H1 (cell line): ENCODE measurements around the gene ANO9. TPM values are rescaled to one million over a fixed set of nuclear protein-coding genes. Genes with fewer than 3 reads are reported as not detected.

Experiments
- CTCF ChIA-PET: fragments of 300-600 bp; sonication (Branson Sonifier 250); formaldehyde crosslinking; loops from one replicate; lab custom pipeline; 2021; ENCODE audit not compliant: partially characterized antibody; lab: Charles Lee
- POLR2A ChIA-PET: fragments of 300-600 bp; sonication (Branson Sonifier 250); formaldehyde crosslinking; loops from one replicate; lab custom pipeline; 2021; ENCODE audit warnings: inconsistent platforms; ENCODE audit not compliant: partially characterized antibody; lab: Charles Lee
- DNase-seq, 2 experiments: peaks; one replicate each; pipeline versions ENCODE4 v3.0.0 to v3.0.0-alpha.2; 2010 to 2022; ENCODE audit warnings: low spot score in 2 of 2, low read depth in 1 of 2, mixed read lengths in 1 of 2
- FAIRE-seq: peaks from 2 replicates; lab custom pipeline; 2011; peaks lifted over from hg19 to GRCh38; lab: Jason Lieb, UNC
- H2AFZ ChIP-seq: 2 replicates; pipeline ENCODE4 v1.8.1; 2012; ENCODE audit warnings: low read length, inconsistent platforms
- H2AK5ac ChIP-seq: 2 replicates; pipeline ENCODE4 v1.6.1; 2013; ENCODE audit warnings: low read depth, low read length
- H2BK120ac ChIP-seq: replicated peaks from 2 replicates; pipeline ENCODE3; 2013; ENCODE audit warnings: low read depth, low read length, inconsistent platforms
- H2BK12ac ChIP-seq: 2 replicates; pipeline ENCODE4 v1.6.1; 2013; ENCODE audit warnings: low read depth, low read length
- H2BK15ac ChIP-seq: 2 replicates; pipeline ENCODE4 v1.6.1; 2013; ENCODE audit warnings: low read length
- H2BK20ac ChIP-seq: 2 replicates; pipeline ENCODE4 v1.6.1; 2013; ENCODE audit warnings: low read length
- H2BK5ac ChIP-seq: 2 replicates; pipeline ENCODE4 v1.6.1; 2013; ENCODE audit warnings: low read depth, low read length
- H3K14ac ChIP-seq: 2 replicates; pipeline ENCODE4 v1.6.1; 2013; ENCODE audit warnings: inconsistent platforms; ENCODE audit not compliant: insufficient read length
- H3K18ac ChIP-seq: 2 replicates; pipeline ENCODE4 v1.6.1; 2013; ENCODE audit warnings: low read length; ENCODE audit errors: extremely low read depth
- H3K23ac ChIP-seq: 2 replicates; pipeline ENCODE4 v1.6.1; 2013; ENCODE audit warnings: inconsistent platforms; ENCODE audit not compliant: insufficient read length
- H3K23me2 ChIP-seq: 2 replicates; pipeline ENCODE4 v1.6.1; 2013; ENCODE audit warnings: low read depth, low read length
- H3K27ac ChIP-seq: 2 replicates; pipeline ENCODE4 v1.6.1; 2011; ENCODE audit warnings: low read depth, low read length, inconsistent platforms
- H3K27me3 ChIP-seq, 4 experiments: replicated peaks in 1 of 4; 1 replicate in 1 of 4; 2 replicates in 3 of 4; pipeline versions ENCODE4 v1.6.1 to v1.8.1; 2011 to 2013; ENCODE audit warnings: low read length in 3 of 4, mild to moderate bottlenecking in 3 of 4, inconsistent platforms in 2 of 4, mixed read lengths in 2 of 4, moderate library complexity in 1 of 4; ENCODE audit not compliant: control insufficient read depth in 3 of 4, insufficient read depth in 3 of 4; ENCODE audit errors: extremely low read depth in 1 of 4
- H3K36me3 ChIP-seq, 4 experiments: 2 replicates each; pipeline versions ENCODE4 v1.6.1 to v1.8.1; 2011 to 2013; ENCODE audit warnings: mild to moderate bottlenecking in 4 of 4, low read length in 3 of 4, moderate library complexity in 2 of 4, control low read depth in 1 of 4, inconsistent platforms in 1 of 4; ENCODE audit not compliant: insufficient read depth in 4 of 4, control insufficient read depth in 2 of 4
- H3K4ac ChIP-seq: replicated peaks from 2 replicates; pipeline ENCODE3; 2013; ENCODE audit warnings: low read length, low read depth, mixed read lengths, inconsistent platforms; ENCODE audit not compliant: insufficient read length
- H3K4me1 ChIP-seq, 4 experiments: replicated peaks in 1 of 4; 1 replicate in 1 of 4; 2 replicates in 3 of 4; pipeline versions ENCODE4 v1.6.1 to v1.8.1; 2011 to 2013; ENCODE audit warnings: low read length in 3 of 4, inconsistent platforms in 2 of 4, mixed read lengths in 1 of 4; ENCODE audit not compliant: insufficient read depth in 4 of 4, control insufficient read depth in 3 of 4
- H3K4me2 ChIP-seq, 2 experiments: 2 replicates each; pipeline versions ENCODE4 v1.6.1 to v1.8.1; 2011 to 2013; ENCODE audit warnings: low read depth in 2 of 2, low read length in 2 of 2, control low read depth in 1 of 2, inconsistent platforms in 1 of 2, mild to moderate bottlenecking in 1 of 2; ENCODE audit not compliant: insufficient read depth in 1 of 2
- H3K4me3 ChIP-seq, 4 experiments: fragments of 200-600, 300-600 bp in 1 of 4; sonication (generic), shearing (Covaris generic), sonication (Bioruptor Twin) in 1 of 4; 2 replicates each; pipeline versions ENCODE4 v1.5.1 to v1.8.1; 2011 to 2016; ENCODE audit warnings: low read length in 4 of 4, low read depth in 3 of 4, control low read depth in 2 of 4, inconsistent platforms in 2 of 4, mild to moderate bottlenecking in 2 of 4, mixed read lengths in 1 of 4, moderate library complexity in 1 of 4; ENCODE audit not compliant: insufficient read depth in 2 of 4; ENCODE audit errors: extremely low read depth in 1 of 4
- H3K56ac ChIP-seq: replicated peaks from 2 replicates; pipeline ENCODE3; 2013; ENCODE audit warnings: low read depth, mild to moderate bottlenecking, mixed read lengths, low read length, inconsistent platforms; ENCODE audit not compliant: insufficient read length
- H3K79me1 ChIP-seq: 2 replicates; pipeline ENCODE4 v1.6.1; 2013; ENCODE audit warnings: low read depth, low read length, control low read depth
- H3K79me2 ChIP-seq, 2 experiments: 2 replicates each; pipeline versions ENCODE4 v1.6.1 to v1.8.1; 2012 to 2013; ENCODE audit warnings: low read length in 2 of 2, mild to moderate bottlenecking in 2 of 2, inconsistent platforms in 1 of 2; ENCODE audit not compliant: insufficient read depth in 2 of 2, control insufficient read depth in 1 of 2
- H3K9ac ChIP-seq, 4 experiments: replicated peaks in 1 of 4; 1 replicate in 1 of 4; 2 replicates in 3 of 4; pipeline versions ENCODE4 v1.6.1 to v1.8.1; 2011 to 2013; ENCODE audit warnings: low read depth in 3 of 4, low read length in 3 of 4, control low read depth in 2 of 4, mild to moderate bottlenecking in 2 of 4, moderate library complexity in 2 of 4, inconsistent platforms in 1 of 4; ENCODE audit errors: extremely low read depth in 1 of 4
- H3K9me3 ChIP-seq, 2 experiments: 2 replicates each; pipeline versions ENCODE4 v1.6.1 to v1.8.1; 2012 to 2013; ENCODE audit warnings: mild to moderate bottlenecking in 2 of 2, moderate library complexity in 2 of 2, control low read depth in 1 of 2, inconsistent platforms in 1 of 2, low read depth in 1 of 2, low read length in 1 of 2, mixed read lengths in 1 of 2; ENCODE audit not compliant: insufficient read depth in 2 of 2
- H4K20me1 ChIP-seq, 2 experiments: replicated peaks in 1 of 2; 2 replicates each; pipeline versions ENCODE3 to v1.8.1; 2011 to 2013; ENCODE audit warnings: inconsistent platforms in 2 of 2, low read length in 2 of 2, mild to moderate bottlenecking in 1 of 2; ENCODE audit not compliant: insufficient read depth in 2 of 2, control insufficient read depth in 1 of 2
- H4K5ac ChIP-seq: 2 replicates; pipeline ENCODE4 v1.6.1; 2013; ENCODE audit warnings: low read length, low read depth, mixed read lengths, inconsistent platforms; ENCODE audit not compliant: insufficient read length
- H4K8ac ChIP-seq: 2 replicates; pipeline ENCODE4 v1.8.0; 2013; ENCODE audit warnings: mild to moderate bottlenecking, moderate library complexity, low read length, inconsistent platforms; ENCODE audit not compliant: insufficient read depth; ENCODE audit errors: extremely low read depth
- H4K91ac ChIP-seq: replicated peaks from 2 replicates; pipeline ENCODE3; 2013; ENCODE audit warnings: low read length, mixed read lengths, inconsistent platforms; ENCODE audit not compliant: insufficient read length
- FOSL1 ChIP-seq: IDR thresholded peaks from 2 replicates; pipeline ENCODE4 v1.6.1; 2011; ENCODE audit warnings: mild to moderate bottlenecking, low read depth, low read length, moderate library complexity; ENCODE audit not compliant: insufficient read depth
- WGBS, 2 experiments: shearing (Covaris generic) in 1 of 2; methylation state at CpG; one replicate each; pipeline versions ENCODE4 v1.1.6 to v1.1.7; 2013 to 2015; ENCODE audit warnings: low lambda C conversion rate in 2 of 2, mixed read lengths in 2 of 2, inconsistent platforms in 1 of 2, low coverage in 1 of 2, missing lambda C conversion rate in 1 of 2; ENCODE audit not compliant: insufficient replicate concordance in 2 of 2, insufficient coverage in 1 of 2, insufficient read length in 1 of 2; ENCODE audit errors: extremely low coverage in 1 of 2, missing lambda C conversion rate in 1 of 2; 5-methylcytosine and 5-hydroxymethylcytosine counted together
- polyA plus RNA-seq, 7 experiments: library from polyadenylated mRNA; depleted of rRNA in 3 of 7; stranded (reverse) in 5 of 7; unstranded in 2 of 7; fragments of >200 nt in 5 of 7; fragments of 200-250 nt in 2 of 7; gene quantifications; 1 replicate in 5 of 7; 2 replicates in 1 of 7; 4 replicates in 1 of 7; pipeline versions ENCODE4 v1.2.1 to v1.2.3, GENCODE V29; 2011 to 2013; ENCODE audit warnings: missing spikeins in 2 of 7, mixed read lengths in 2 of 7
- total RNA-seq: library from RNA; stranded (reverse); fragmentation: NEBNext Ultra II Directional; extraction: Animal tissue kit (Norgen Biotek cat#: 25700); gene quantifications from 2 replicates; pipeline ENCODE4 v1.2.1, GENCODE V29; 2021

Gene ANO9
- total and polyA plus RNA-seq, 2 of the 8 experiments (the other 6 are each of a cell fraction or from before 2014, with no cell fraction given) = 20.0 to 20.7 TPM

- no peak overlapping the region for H3K4ac ChIP-seq
- no peak overlapping the region for H2BK15ac ChIP-seq
- no peak overlapping the region for H3K56ac ChIP-seq
- POLR2A ChIA-PET = no interaction called here
- H4K8ac ChIP-seq = no peak overlapping the region
- no peak overlapping the region for H2AK5ac ChIP-seq
- no peak overlapping the region for H2BK120ac ChIP-seq
- no peak overlapping the region for H3K27ac ChIP-seq
- DNase-seq (no peak), FAIRE-seq (no peak)
- H3K27me3 ChIP-seq = no peaks in the 10 kb centered on the region
- H3K4me3 ChIP-seq = no peak overlapping the region
- H3K4me1 ChIP-seq = no peaks in the 10 kb centered on the region; a peak in 1 of 7 replicates
- no peak overlapping the region for H2BK20ac ChIP-seq
- CTCF ChIA-PET = interaction anchor here (0.5 to 0.6 kb wide), 2 partner anchors 89 kb away, joined by 3 read pairs; no protein-coding TSS in a partner anchor
- H3K23ac ChIP-seq = no peak overlapping the region
- H3K23me2 ChIP-seq = no peaks in the 10 kb centered on the region
- H3K36me3 ChIP-seq = no peaks in the 10 kb centered on the region
- H3K14ac ChIP-seq = no peak overlapping the region
- no peak overlapping the region for H3K4me2 ChIP-seq
- H3K9me3 ChIP-seq = no peaks in the 10 kb centered on the region
- no peaks in the 10 kb centered on the region for H4K20me1 ChIP-seq
- H3K79me2 ChIP-seq = no peaks in the 10 kb centered on the region
- H2BK5ac ChIP-seq = peak overlapping the region; percentile 24; the same call in 1 of the 2 replicates
- no peak overlapping the region for H2AFZ ChIP-seq
- no peak overlapping the region for H2BK12ac ChIP-seq
- H3K18ac ChIP-seq = no peak overlapping the region
- H3K79me1 ChIP-seq = no peaks in the 10 kb centered on the region
- WGBS, 2 experiments = 96% methylated on average over 24 of the region's 27 CpGs; no CpG with 5 or more reads in 1 of the 2 experiments
- H3K9ac ChIP-seq = no peak overlapping the region
- no peak overlapping the region for H4K5ac ChIP-seq
- no peak overlapping the region for H4K91ac ChIP-seq
- TF ChIP-seq FOSL1 = no peak
Measured at GRCh38 chr11:429391-429790, 12.4 kb downstream of the ANO9 start.
